SK-N-SH (cell line): ENCODE data around the gene COL8A1. TPM values are rescaled to one million over a fixed set of nuclear protein-coding genes. Genes with fewer than 3 reads are reported as not detected.

Experiments used
- CTCF ChIA-PET: fragments of 300-600, 350-600 bp; formaldehyde crosslinking; extraction: SDS; loops from one replicate; lab custom pipeline; 2021; lab: Yijun Ruan, JAX
- POLR2A ChIA-PET: fragments of 350-600 bp; sonication (Branson Sonifier 250); formaldehyde crosslinking; extraction: SDS; loops from one replicate; lab custom pipeline; 2020; ENCODE audit warnings: antibody characterized with exemption, inconsistent platforms; lab: Yijun Ruan, JAX
- DNase-seq: peaks from one replicate; pipeline ENCODE4 v3.0.0; 2012
- H2AFZ ChIP-seq: fragments of 200-600 bp; sonication (generic); 2 replicates; pipeline ENCODE4 v1.8.1; 2016; ENCODE audit warnings: antibody characterized with exemption, mild to moderate bottlenecking, low read depth
- H3F3A ChIP-seq: fragments of 200-600 bp; sonication (generic); replicated peaks from 2 replicates; pipeline ENCODE3; 2016; ENCODE audit warnings: antibody characterized with exemption, mild to moderate bottlenecking; ENCODE audit not compliant: insufficient read depth
- H3K27ac ChIP-seq, 2 experiments: fragments of 200-500 bp in 1 of 2; fragments of 200-600 bp in 1 of 2; sonication (Bioruptor generic) in 1 of 2; sonication (generic), shearing (Covaris generic) in 1 of 2; 2 replicates each; pipeline versions ENCODE4 v1.5.1 to v1.6.1; 2014 to 2016; ENCODE audit warnings: low read depth in 2 of 2, inconsistent platforms in 1 of 2, low read length in 1 of 2, mild to moderate bottlenecking in 1 of 2, mixed read lengths in 1 of 2
- H3K27me3 ChIP-seq: fragments of 200-600 bp; sonication (generic), shearing (Covaris generic); 2 replicates; pipeline ENCODE4 v1.6.1; 2016; ENCODE audit warnings: mixed run types; ENCODE audit not compliant: insufficient read depth
- H3K36me3 ChIP-seq, 2 experiments: fragments of 200-500 bp in 1 of 2; fragments of 200-600 bp in 1 of 2; sonication (Bioruptor generic) in 1 of 2; sonication (generic) in 1 of 2; replicated peaks in 1 of 2; 2 replicates each; pipeline versions ENCODE3 to v1.5.1; 2014 to 2016; ENCODE audit warnings: low read length in 1 of 2, mild to moderate bottlenecking in 1 of 2; ENCODE audit not compliant: insufficient read depth in 2 of 2, control insufficient read depth in 1 of 2
- H3K4me1 ChIP-seq, 2 experiments: fragments of 200-500 bp in 1 of 2; fragments of 200-600 bp in 1 of 2; sonication (Bioruptor generic) in 1 of 2; sonication (generic), shearing (Covaris generic) in 1 of 2; 2 replicates each; pipeline versions ENCODE4 v1.5.1 to v1.6.1; 2014 to 2016; ENCODE audit warnings: low read depth in 1 of 2, low read length in 1 of 2, mixed run types in 1 of 2; ENCODE audit not compliant: insufficient read depth in 2 of 2, control insufficient read depth in 1 of 2
- H3K4me2 ChIP-seq: fragments of 200-600 bp; sonication (generic), shearing (Covaris generic); 2 replicates; pipeline ENCODE4 v1.6.1; 2017; ENCODE audit warnings: mixed run types
- H3K4me3 ChIP-seq, 2 experiments: fragments of 200-500 bp in 1 of 2; fragments of 200-600 bp in 1 of 2; sonication (Bioruptor generic) in 1 of 2; sonication (generic), shearing (Covaris generic) in 1 of 2; 2 replicates each; pipeline versions ENCODE4 v1.5.1 to v1.8.1; 2014 to 2016; ENCODE audit warnings: low read depth in 2 of 2, inconsistent platforms in 1 of 2, low read length in 1 of 2, mild to moderate bottlenecking in 1 of 2, mixed read lengths in 1 of 2, moderate library complexity in 1 of 2
- H3K79me2 ChIP-seq: fragments of 200-600 bp; sonication (generic); 2 replicates; pipeline ENCODE4 v1.8.1; 2017; ENCODE audit warnings: mild to moderate bottlenecking; ENCODE audit not compliant: insufficient read depth
- H3K9ac ChIP-seq: fragments of 200-600 bp; sonication (generic); 2 replicates; pipeline ENCODE4 v1.6.1; 2017; ENCODE audit warnings: mixed run types
- H3K9me2 ChIP-seq: fragments of 200-600 bp; sonication (generic); 2 replicates; pipeline ENCODE4 v1.6.1; 2017; ENCODE audit warnings: mixed run types
- H3K9me3 ChIP-seq: fragments of 200-600 bp; sonication (generic); 2 replicates; pipeline ENCODE4 v1.6.1; 2017; ENCODE audit warnings: mixed run types, mild to moderate bottlenecking, moderate library complexity
- H4K20me1 ChIP-seq: fragments of 200-600 bp; sonication (generic); 2 replicates; pipeline ENCODE4 v1.6.1; 2017; ENCODE audit warnings: mild to moderate bottlenecking, mixed run types; ENCODE audit not compliant: insufficient read depth
- CTCF ChIP-seq: fragments of 200-600 bp; sonication (generic); IDR thresholded peaks from 2 replicates; pipeline ENCODE4 v1.6.1; 2017; ENCODE audit warnings: antibody characterized with exemption, mild to moderate bottlenecking, moderate library complexity
- ELF1 ChIP-seq: IDR thresholded peaks from 2 replicates; pipeline ENCODE4 v1.4.0; 2012
- FOXJ3 ChIP-seq: sonication (generic); formaldehyde crosslinking; IDR thresholded peaks from 2 replicates; pipeline ENCODE4 v1.5.1; 2020; ENCODE audit warnings: mild to moderate bottlenecking, missing genetic modification reagents
- GATA2 ChIP-seq: sonication (generic); formaldehyde crosslinking; IDR thresholded peaks from 2 replicates; pipeline ENCODE4 v1.5.0; 2020; ENCODE audit warnings: mild to moderate bottlenecking, missing genetic modification reagents
- JUND ChIP-seq: IDR thresholded peaks from 2 replicates; pipeline ENCODE4 v1.4.0; 2012
- MEF2A ChIP-seq: IDR thresholded peaks from 2 replicates; pipeline ENCODE4 v1.4.0; 2012; ENCODE audit warnings: low read depth, borderline replicate concordance
- NFIC ChIP-seq: IDR thresholded peaks from 2 replicates; pipeline ENCODE4 v1.4.0; 2012; ENCODE audit warnings: borderline replicate concordance
- NRF1 ChIP-seq: IDR thresholded peaks from 2 replicates; pipeline ENCODE4 v1.6.1; 2012; ENCODE audit warnings: low read depth, mild to moderate bottlenecking, low read length
- PBX3 ChIP-seq: IDR thresholded peaks from 2 replicates; pipeline ENCODE4; 2012
- RCOR1 ChIP-seq: fragments of 150-350 bp; IDR thresholded peaks from 2 replicates; pipeline ENCODE4 v1.6.1; 2017; ENCODE audit warnings: antibody characterized with exemption, low read length
- REST ChIP-seq: IDR thresholded peaks from 2 replicates; pipeline ENCODE4 v1.6.1; 2012; ENCODE audit warnings: mild to moderate bottlenecking, low read depth, low read length, moderate library complexity
- RFX5 ChIP-seq: IDR thresholded peaks from 2 replicates; pipeline ENCODE4 v1.6.1; 2012; ENCODE audit warnings: mild to moderate bottlenecking, improper control_type of control experiment, low read length
- TAF1 ChIP-seq: IDR thresholded peaks from 2 replicates; pipeline ENCODE4 v1.6.1; 2012; ENCODE audit warnings: low read depth, mild to moderate bottlenecking, low read length, moderate library complexity, borderline replicate concordance
- TCF12 ChIP-seq: IDR thresholded peaks from 2 replicates; pipeline ENCODE4 v1.4.0; 2012
- TEAD4 ChIP-seq: IDR thresholded peaks from 2 replicates; pipeline ENCODE4 v1.4.0; 2012; ENCODE audit warnings: mild to moderate bottlenecking, borderline replicate concordance; ENCODE audit not compliant: insufficient read depth
- USF1 ChIP-seq: IDR thresholded peaks from 2 replicates; pipeline ENCODE4 v1.4.0; 2012; ENCODE audit warnings: low read depth, borderline replicate concordance
- USF2 ChIP-seq: fragments of 150-350 bp; IDR thresholded peaks from 2 replicates; pipeline ENCODE4 v1.6.1; 2017; ENCODE audit warnings: antibody characterized with exemption, low read length, low read depth, borderline replicate concordance
- WGBS: methylation state at CpG from one replicate; pipeline ENCODE4 v1.1.6; 2017; ENCODE audit warnings: low lambda C conversion rate; 5-methylcytosine and 5-hydroxymethylcytosine counted together
- polyA plus RNA-seq, 3 experiments: library from polyadenylated mRNA; depleted of rRNA; stranded (reverse); fragments of >200 nt; gene quantifications; 2 replicates each; pipeline ENCODE4 v1.2.3, GENCODE V29; 2012

COL8A1 gene
- polyA plus RNA-seq, 1 of the 3 experiments (the other 2 are of a cell fraction) = 4.0 TPM

DNA sequence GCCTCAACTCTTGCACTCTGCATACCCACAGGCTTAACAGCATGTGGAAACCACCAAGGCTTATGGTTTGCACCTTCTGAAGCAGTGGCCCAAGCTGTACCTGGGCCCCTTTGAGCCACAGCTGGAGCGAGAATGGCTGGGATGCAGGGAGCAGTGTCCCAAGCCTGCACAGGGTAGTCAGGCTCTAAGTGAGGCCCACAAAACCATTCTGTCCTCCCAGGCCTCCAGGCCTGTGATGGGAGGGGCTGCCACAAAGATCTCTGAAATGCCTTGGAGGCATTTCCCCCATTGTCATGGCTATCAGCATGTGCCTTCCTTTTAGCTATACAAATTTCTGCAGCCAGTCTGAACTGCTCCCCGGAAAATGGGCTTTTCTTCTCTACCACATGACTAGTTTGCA is 166.8 kb downstream of the COL8A1 start:
- H3K36me3 ChIP-seq = no peaks in the 10 kb centered on the region
- no peaks in the 10 kb centered on the region; the same call in 1 of the 2 replicates for H3K9me3 ChIP-seq
- no peaks in the 10 kb centered on the region for H3F3A ChIP-seq
- H3K4me1 ChIP-seq = no peaks in the 10 kb centered on the region
- ChIA-PET CTCF (interaction anchor here (1.7 kb wide), 1 partner anchor 16 kb away, joined by 5 read pairs; no protein-coding TSS in a partner anchor), POLR2A (no interaction called here)
- no peaks in the 10 kb centered on the region for H3K9me2 ChIP-seq
- H3K4me2 ChIP-seq = no peak overlapping the region
- H3K79me2 ChIP-seq = no peaks in the 10 kb centered on the region
- H3K27ac ChIP-seq = no peak overlapping the region
- no peak overlapping the region for H3K4me3 ChIP-seq
- TF ChIP-seq PBX3 = no peak
- TF ChIP-seq NRF1 = no peak
- no peak for TF ChIP-seq USF2
- TF ChIP-seq MEF2A = no peak
- TF ChIP-seq ELF1 = no peak
- TF ChIP-seq RCOR1 = no peak
- TF ChIP-seq TEAD4 = no peak
- TF ChIP-seq USF1 = no peak
- no peak for TF ChIP-seq CTCF
- TF ChIP-seq JUND = no peak
- no peak for TF ChIP-seq TCF12
- TF ChIP-seq FOXJ3 (CRISPR knock-in tag) = no peak
- TF ChIP-seq TAF1 = no peak
- TF ChIP-seq GATA2 (CRISPR knock-in tag) = no peak
- TF ChIP-seq NFIC = no peak
- no peak for TF ChIP-seq REST
- TF ChIP-seq RFX5 = no peak
- WGBS = 66% methylated on average over 2 of the region's 2 CpGs
- no peaks in the 10 kb centered on the region for H3K27me3 ChIP-seq
- DNase-seq = no peak
- no peak overlapping the region for H3K9ac ChIP-seq
- no peaks in the 10 kb centered on the region for H4K20me1 ChIP-seq
- H2AFZ ChIP-seq = no peak overlapping the region
